Urinary bladder (tissue), 4 donors: ENCODE measurements around the gene DRICH1. TPM values are rescaled to one million over a fixed set of nuclear protein-coding genes. Genes with fewer than 3 reads are reported as not detected.
"Not testable (repeated sequence)": the region's sequence is repeated elsewhere in the genome, so short reads cannot be mapped to it uniquely, and the experiment has no call there.

Experiments used
- DNase-seq: peaks from one replicate; pipeline ENCODE4 v3.0.0-alpha.2; 2015; ENCODE audit errors: extremely low spot score
- H3K27ac ChIP-seq: one replicate; pipeline ENCODE4 v1.5.1; 2013; ENCODE audit warnings: low read depth, mild to moderate bottlenecking, moderate library complexity
- H3K36me3 ChIP-seq: one replicate; pipeline ENCODE4 v1.6.1; 2013; ENCODE audit warnings: mild to moderate bottlenecking, moderate library complexity; ENCODE audit not compliant: insufficient read depth
- H3K4me1 ChIP-seq: one replicate; pipeline ENCODE4 v1.6.1; 2013; ENCODE audit warnings: mild to moderate bottlenecking, moderate library complexity; ENCODE audit not compliant: insufficient read depth
- H3K4me3 ChIP-seq: one replicate; pipeline ENCODE4 v1.5.1; 2013; ENCODE audit warnings: low read depth, low read length
- WGBS: extraction: QIAGEN DNeasy Blood & Tissue Kit; methylation state at CpG from one replicate; pipeline ENCODE4 v1.1.7; 2013; 5-methylcytosine and 5-hydroxymethylcytosine counted together
- polyA plus RNA-seq: library from polyadenylated mRNA; stranded (reverse); fragments of 200-250 nt; gene quantifications from one replicate; pipeline ENCODE4 v1.2.3, GENCODE V29; 2013
- total RNA-seq: library from RNA; depleted of rRNA; stranded (reverse); fragments of >200 nt; gene quantifications from one replicate; pipeline ENCODE4 v1.2.3, GENCODE V29; 2014
- donor health status: healthy with polysubstance abuse.
- donor health status: healthy.

DRICH1 gene
- total and polyA plus RNA-seq, 2 donors: 0.06 to 0.48 TPM

- Histone ChIP-seq H3K4me1 (no peaks in the 10 kb centered on the region), H3K36me3 (no peaks in the 10 kb centered on the region), H3K27ac (no peak overlapping the region), H3K4me3 (no peak overlapping the region)
- WGBS: 82% methylated on average over 16 of the region's 16 CpGs
- DNase-seq: no peak
Measured at GRCh38 chr22:23670378-23671295, 38.5 kb upstream of the DRICH1 start.

- not testable (repeated sequence) for H3K4me1 ChIP-seq, H3K27ac ChIP-seq, H3K36me3 ChIP-seq, H3K4me3 ChIP-seq, DNase-seq
- 97% methylated on average over 4 of the region's 4 CpGs for WGBS
Measured at GRCh38 chr22:23660381-23660780, 28.3 kb upstream of the DRICH1 start.

GRCh38 chr22:23657727-23658126 lies 25.6 kb upstream of the DRICH1 start:
- 72% methylated on average over 5 of the region's 5 CpGs for WGBS
- no peak overlapping the region for H3K4me3 ChIP-seq
- H3K36me3 ChIP-seq: peaks cover 2% of the 10 kb centered on the region
- no peak for DNase-seq
- H3K27ac ChIP-seq: no peak overlapping the region
- no peaks in the 10 kb centered on the region for H3K4me1 ChIP-seq

- no peak overlapping the region for H3K27ac ChIP-seq
- peaks cover 2% of the 10 kb centered on the region for H3K36me3 ChIP-seq
- WGBS: 94% methylated on average over 6 of the region's 6 CpGs
- DNase-seq: no peak
- no peaks in the 10 kb centered on the region for H3K4me1 ChIP-seq
- H3K4me3 ChIP-seq: no peak overlapping the region
Measured at GRCh38 chr22:23655891-23656475, 23.9 kb upstream of the DRICH1 start.

GRCh38 chr22:23652711-23653110 lies 20.6 kb upstream of the DRICH1 start:
- WGBS: 88% methylated on average over 8 of the region's 8 CpGs
- H3K27ac ChIP-seq: no peak overlapping the region
- H3K4me1 ChIP-seq: no peaks in the 10 kb centered on the region
- no peaks in the 10 kb centered on the region for H3K36me3 ChIP-seq
- no peak for DNase-seq
- no peak overlapping the region for H3K4me3 ChIP-seq

GRCh38 chr22:23652286-23652685 lies 20.2 kb upstream of the DRICH1 start:
- Histone ChIP-seq H3K36me3 (no peaks in the 10 kb centered on the region), H3K4me1 (no peaks in the 10 kb centered on the region), H3K27ac (no peak overlapping the region), H3K4me3 (no peak overlapping the region)
- WGBS: 93% methylated on average over 7 of the region's 7 CpGs
- DNase-seq: no peak

- no peak overlapping the region for H3K27ac ChIP-seq
- H3K4me3 ChIP-seq: no peak overlapping the region
- 86% methylated on average over 6 of the region's 6 CpGs for WGBS
- no peaks in the 10 kb centered on the region for H3K36me3 ChIP-seq
- H3K4me1 ChIP-seq: no peaks in the 10 kb centered on the region
- DNase-seq: no peak
Measured at GRCh38 chr22:23651676-23652075, 19.6 kb upstream of the DRICH1 start.

- no peak for DNase-seq
- Histone ChIP-seq H3K36me3 (no peaks in the 10 kb centered on the region), H3K4me3 (no peak overlapping the region), H3K4me1 (no peaks in the 10 kb centered on the region), H3K27ac (no peak overlapping the region)
- 86% methylated on average over 18 of the region's 18 CpGs for WGBS
Measured at GRCh38 chr22:23649071-23649501, 17.0 kb upstream of the DRICH1 start.

GRCh38 chr22:23646526-23646925 lies 14.4 kb upstream of the DRICH1 start:
- not testable (repeated sequence) for H3K4me1 ChIP-seq, H3K36me3 ChIP-seq, H3K4me3 ChIP-seq, DNase-seq, H3K27ac ChIP-seq
- WGBS: 97% methylated on average over 7 of the region's 7 CpGs

- not testable (repeated sequence) for H3K4me3 ChIP-seq, H3K27ac ChIP-seq, H3K36me3 ChIP-seq, DNase-seq, H3K4me1 ChIP-seq
- WGBS: 68% methylated on average over 6 of the region's 6 CpGs
Measured at GRCh38 chr22:23640206-23640605, 8.1 kb upstream of the DRICH1 start.

GRCh38 chr22:23639661-23640060 lies 7.5 kb upstream of the DRICH1 start:
- no peak for DNase-seq
- Histone ChIP-seq H3K4me3 (no peak overlapping the region), H3K4me1 (no peaks in the 10 kb centered on the region), H3K36me3 (no peaks in the 10 kb centered on the region), H3K27ac (no peak overlapping the region)
- WGBS: 89% methylated on average over 7 of the region's 7 CpGs

- no peak for DNase-seq
- no peak overlapping the region for H3K4me3 ChIP-seq
- no peaks in the 10 kb centered on the region for H3K4me1 ChIP-seq
- no peaks in the 10 kb centered on the region for H3K36me3 ChIP-seq
- H3K27ac ChIP-seq: no peak overlapping the region
- WGBS: 81% methylated on average over 12 of the region's 12 CpGs
Measured at GRCh38 chr22:23638611-23639010, 6.5 kb upstream of the DRICH1 start.

GRCh38 chr22:23635291-23635690 lies 3.2 kb upstream of the DRICH1 start:
- WGBS: 88% methylated on average over 8 of the region's 8 CpGs
- H3K27ac ChIP-seq, DNase-seq, H3K36me3 ChIP-seq, H3K4me3 ChIP-seq, H3K4me1 ChIP-seq: not testable (repeated sequence)

- DNase-seq, H3K27ac ChIP-seq, H3K36me3 ChIP-seq, H3K4me3 ChIP-seq, H3K4me1 ChIP-seq: not testable (repeated sequence)
- WGBS: 67% methylated on average over 6 of the region's 6 CpGs
Measured at GRCh38 chr22:23628056-23628743, 3.9 kb downstream of the DRICH1 start.
